Raji (cell line): ENCODE data around the gene DRGX.

Experiments used
- POLR2A ChIP-seq: IDR thresholded peaks from 2 replicates; pipeline ENCODE4 v1.6.1; 2011; ENCODE audit warnings: low read depth, low read length, control low read depth; ENCODE audit not compliant: insufficient read depth

Gene DRGX

GRCh38 chr10:49377256-49377655, 18.6 kb downstream of the DRGX start:
- no peak for TF ChIP-seq POLR2A

GRCh38 chr10:49375611-49376010, 20.3 kb downstream of the DRGX start:
- no peak for TF ChIP-seq POLR2A

GRCh38 chr10:49374740-49375139, 21.1 kb downstream of the DRGX start:
- no peak for TF ChIP-seq POLR2A

GRCh38 chr10:49373361-49373760, 22.5 kb downstream of the DRGX start:
- no peak for TF ChIP-seq POLR2A

- no peak for TF ChIP-seq POLR2A
Observed at GRCh38 chr10:49371967-49372366, 23.9 kb downstream of the DRGX start.

GRCh38 chr10:49370326-49371100, 25.4 kb downstream of the DRGX start:
- no peak for TF ChIP-seq POLR2A

GRCh38 chr10:49369216-49370162, 26.4 kb downstream of the DRGX start:
- no peak for TF ChIP-seq POLR2A

- TF ChIP-seq POLR2A, result no peak
Observed at GRCh38 chr10:49368256-49368655, 27.6 kb downstream of the DRGX start.

GRCh38 chr10:49367600-49367999, 28.3 kb downstream of the DRGX start:
- no peak for TF ChIP-seq POLR2A

GRCh38 chr10:49366460-49366859, 29.4 kb downstream of the DRGX start:
- no peak for TF ChIP-seq POLR2A

- TF ChIP-seq POLR2A, result no peak
Observed at GRCh38 chr10:49365675-49366415, 30.0 kb downstream of the DRGX start.

GRCh38 chr10:49365275-49365674, 30.6 kb downstream of the DRGX start:
- no peak for TF ChIP-seq POLR2A

- TF ChIP-seq POLR2A, result no peak
Observed at GRCh38 chr10:49364747-49365146, 31.1 kb downstream of the DRGX start.

- TF ChIP-seq POLR2A, result no peak
Observed at GRCh38 chr10:49364051-49364450, 31.8 kb downstream of the DRGX start.

- no peak for TF ChIP-seq POLR2A
Observed at GRCh38 chr10:49363309-49364031, 32.4 kb downstream of the DRGX start.
